Esophagus muscularis mucosa (tissue), 4 donors: ENCODE results near the gene S100A6. TPM values are rescaled to one million over a fixed set of nuclear protein-coding genes. Genes with fewer than 3 reads are reported as not detected.

Experiments
- DNase-seq: peaks from one replicate; pipeline ENCODE4 v3.0.0-alpha.2; 2017; ENCODE audit errors: extremely low spot score
- H3K27ac ChIP-seq, 4 donors: fragments of 200-600 bp; sonication (generic); replicated peaks in 1 of 4; 1 replicate in 3 of 4; 2 replicates in 1 of 4; pipeline ENCODE4 v1.5.1; 2016 to 2019; ENCODE audit warnings: mild to moderate bottlenecking in 1 of 4
- H3K27me3 ChIP-seq, 4 donors: fragments of 200-600 bp; sonication (generic); one replicate each; pipeline versions ENCODE4 v1.5.1 to v1.6.0; 2016 to 2019
- H3K36me3 ChIP-seq, 4 donors: fragments of 200-600 bp; sonication (generic); one replicate each; pipeline ENCODE4 v1.5.1; 2016 to 2019
- H3K4me1 ChIP-seq, 4 donors: fragments of 200-600 bp; sonication (generic); one replicate each; pipeline ENCODE4 v1.5.1; 2016 to 2019
- H3K4me3 ChIP-seq, 4 donors: fragments of 200-600 bp; sonication (generic); 1 replicate in 2 of 4; 2 replicates in 2 of 4; pipeline ENCODE4 v1.5.1; 2016 to 2019; ENCODE audit warnings: mild to moderate bottlenecking in 4 of 4, moderate library complexity in 1 of 4
- H3K9me3 ChIP-seq, 4 donors: fragments of 200-600 bp; sonication (generic); 1 replicate in 3 of 4; 2 replicates in 1 of 4; pipeline ENCODE4 v1.5.1; 2016 to 2019
- CTCF ChIP-seq, 3 experiments: fragments of 200-600 bp in 2 of 3; fragments of 450-650 bp in 1 of 3; sonication (generic) in 2 of 3; IDR thresholded peaks; one replicate each; pipeline ENCODE4 v1.5.1; 2017 to 2019; ENCODE audit warnings: antibody characterized with exemption in 3 of 3, mild to moderate bottlenecking in 2 of 3, moderate library complexity in 1 of 3
- EP300 ChIP-seq: sonication (generic); formaldehyde crosslinking; IDR thresholded peaks from one replicate; pipeline ENCODE4 v1.6.1; 2017; ENCODE audit warnings: antibody characterized with exemption
- POLR2A ChIP-seq: fragments of 450-650 bp; IDR thresholded peaks from one replicate; pipeline ENCODE4 v1.6.1; 2017; ENCODE audit warnings: antibody characterized with exemption, moderate library complexity, mild to moderate bottlenecking, low read depth
- POLR2AphosphoS5 ChIP-seq, 2 donors: sonication (generic); formaldehyde crosslinking; IDR thresholded peaks; one replicate each; pipeline ENCODE4 v1.6.1; 2017; ENCODE audit warnings: antibody characterized with exemption in 2 of 2
- WGBS: methylation state at CpG from one replicate; pipeline ENCODE4 v1.1.5; 2018; 5-methylcytosine and 5-hydroxymethylcytosine counted together
- intact Hi-C: fragments of 100-400 bp; cut with DNase I; formaldehyde crosslinking; loops from one replicate; pipeline ENCODE4 v1.15.1; 2023
- total RNA-seq, 4 donors: library from RNA; depleted of rRNA; stranded (reverse); fragments of >200 nt; gene quantifications; one replicate each; pipeline versions ENCODE4 v1.1.0 to v1.2.1, GENCODE V29; 2016

S100A6 gene
- total RNA-seq, 4 donors from 2014 or later = 432 to 759 (median 607) TPM

GRCh38 chr1:153553096-153553495 lies 17.3 kb upstream of the S100A6 start:
- H3K27me3 ChIP-seq = no peaks in the 10 kb centered on the region
- intact Hi-C loops = no loop called here
- no peak for DNase-seq
- H3K36me3 ChIP-seq = no peaks in the 10 kb centered on the region
- H3K4me1 ChIP-seq = peaks cover 37 to 51% (median 48%) of the 10 kb centered on the region in 4 donors
- no peaks in the 10 kb centered on the region for H3K9me3 ChIP-seq
- no peak for TF ChIP-seq POLR2AphosphoS5 (IDR thresholded peaks at IDR 0.05)
- no peak for TF ChIP-seq EP300
- no peak for TF ChIP-seq POLR2A
- TF ChIP-seq CTCF (IDR thresholded peaks at IDR 0.05) = no peak
- no peak overlapping the region for H3K4me3 ChIP-seq
- H3K27ac ChIP-seq = peak overlapping the region; percentile 60 to 78 (median 74)
- WGBS = 92% methylated on average over 12 of the region's 12 CpGs

- intact Hi-C loops = no loop called here
- Histone ChIP-seq H3K36me3 (no peaks in the 10 kb centered on the region), H3K4me3 (no peak overlapping the region), H3K27ac (peak overlapping the region in 1 of 4 donors; percentile 70), H3K27me3 (no peaks in the 10 kb centered on the region), H3K9me3 (no peaks in the 10 kb centered on the region), H3K4me1 (peaks cover 38 to 58% (median 55%) of the 10 kb centered on the region in 4 donors)
- 89% methylated on average over 8 of the region's 8 CpGs for WGBS
- TF ChIP-seq EP300 (no peak), POLR2AphosphoS5 (IDR thresholded peaks at IDR 0.05) (no peak), CTCF (IDR thresholded peaks at IDR 0.05) (no peak), POLR2A (no peak)
- no peak for DNase-seq
Measured at GRCh38 chr1:153552335-153552734, 16.5 kb upstream of the S100A6 start.

GRCh38 chr1:153550827-153551500 lies 15.2 kb upstream of the S100A6 start:
- intact Hi-C loops = no loop called here
- no peaks in the 10 kb centered on the region for H3K27me3 ChIP-seq
- no peaks in the 10 kb centered on the region for H3K36me3 ChIP-seq
- peaks cover 41 to 72% (median 69%) of the 10 kb centered on the region in 4 donors for H3K4me1 ChIP-seq
- H3K4me3 ChIP-seq = no peak overlapping the region
- H3K9me3 ChIP-seq = no peaks in the 10 kb centered on the region
- 90% methylated on average over 10 of the region's 10 CpGs for WGBS
- DNase-seq = no peak
- TF ChIP-seq POLR2AphosphoS5 (IDR thresholded peaks at IDR 0.05) = no peak
- no peak for TF ChIP-seq EP300
- no peak for TF ChIP-seq POLR2A
- no peak for TF ChIP-seq CTCF (IDR thresholded peaks at IDR 0.05)
- H3K27ac ChIP-seq = peak overlapping the region in 3 of 4 donors; percentile 37 to 71 (median 65)

GRCh38 chr1:153550398-153550758 lies 14.6 kb upstream of the S100A6 start:
- H3K36me3 ChIP-seq = no peaks in the 10 kb centered on the region
- TF ChIP-seq POLR2A (no peak), EP300 (no peak), CTCF (IDR thresholded peaks at IDR 0.05) (no peak), POLR2AphosphoS5 (IDR thresholded peaks at IDR 0.05) (no peak)
- peak overlapping the region; percentile 37 to 71 (median 64) for H3K27ac ChIP-seq
- H3K4me1 ChIP-seq = peaks cover 47 to 78% (median 75%) of the 10 kb centered on the region in 4 donors
- no peaks in the 10 kb centered on the region for H3K27me3 ChIP-seq
- H3K9me3 ChIP-seq = no peaks in the 10 kb centered on the region
- intact Hi-C loops = no loop called here
- 89% methylated on average over 4 of the region's 4 CpGs for WGBS
- no peak for DNase-seq
- H3K4me3 ChIP-seq = no peak overlapping the region
